Measurements from ENCODE around the gene SDCCAG8.

Gene SDCCAG8

DNA sequence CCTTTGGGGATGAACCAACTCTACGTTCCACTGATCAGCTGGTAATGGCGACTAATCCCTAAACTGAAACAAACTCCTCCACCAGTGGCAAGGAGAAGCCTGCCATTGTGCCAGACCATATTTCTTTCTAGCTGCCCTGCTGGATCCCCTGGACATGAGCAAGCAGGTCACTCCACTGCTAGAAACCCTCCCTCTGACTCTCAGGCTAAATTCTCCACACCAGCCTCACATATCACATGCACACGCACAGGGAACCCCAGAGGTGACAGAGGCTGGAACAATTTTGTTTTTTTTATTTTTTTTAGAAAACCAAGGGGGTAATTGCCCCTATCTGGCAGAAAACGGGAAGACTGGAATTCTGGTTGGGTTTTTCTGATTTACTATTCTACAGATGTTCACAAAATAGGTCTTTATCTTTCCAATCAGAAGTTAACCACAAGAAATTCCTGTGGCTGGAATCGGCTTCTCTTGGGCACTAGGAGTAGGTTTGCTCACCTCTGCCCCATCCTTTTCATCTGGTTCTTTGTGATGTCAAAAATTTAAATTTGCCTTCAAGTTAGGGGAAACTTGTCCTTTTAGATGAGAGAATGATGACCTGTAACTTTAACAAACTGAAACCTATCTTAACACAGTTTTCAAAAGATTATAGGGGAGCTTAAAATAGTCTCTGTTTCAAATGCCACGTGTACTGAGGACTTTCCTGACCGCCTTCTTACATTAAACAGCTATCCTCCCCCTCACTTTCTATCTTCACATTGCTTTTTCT is 258.1 kb downstream of the SDCCAG8 start:
- TF ChIP-seq, protein P1, sequence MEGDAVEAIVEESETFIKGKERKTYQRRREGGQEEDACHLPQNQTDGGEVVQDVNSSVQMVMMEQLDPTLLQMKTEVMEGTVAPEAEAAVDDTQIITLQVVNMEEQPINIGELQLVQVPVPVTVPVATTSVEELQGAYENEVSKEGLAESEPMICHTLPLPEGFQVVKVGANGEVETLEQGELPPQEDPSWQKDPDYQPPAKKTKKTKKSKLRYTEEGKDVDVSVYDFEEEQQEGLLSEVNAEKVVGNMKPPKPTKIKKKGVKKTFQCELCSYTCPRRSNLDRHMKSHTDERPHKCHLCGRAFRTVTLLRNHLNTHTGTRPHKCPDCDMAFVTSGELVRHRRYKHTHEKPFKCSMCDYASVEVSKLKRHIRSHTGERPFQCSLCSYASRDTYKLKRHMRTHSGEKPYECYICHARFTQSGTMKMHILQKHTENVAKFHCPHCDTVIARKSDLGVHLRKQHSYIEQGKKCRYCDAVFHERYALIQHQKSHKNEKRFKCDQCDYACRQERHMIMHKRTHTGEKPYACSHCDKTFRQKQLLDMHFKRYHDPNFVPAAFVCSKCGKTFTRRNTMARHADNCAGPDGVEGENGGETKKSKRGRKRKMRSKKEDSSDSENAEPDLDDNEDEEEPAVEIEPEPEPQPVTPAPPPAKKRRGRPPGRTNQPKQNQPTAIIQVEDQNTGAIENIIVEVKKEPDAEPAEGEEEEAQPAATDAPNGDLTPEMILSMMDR (IDR thresholded peaks at IDR 0.05; ENCODE audit: low read depth, low read length, missing control alignments), result no peak
- peak; percentile 44 for DNase-seq (ENCODE audit: extremely low read depth, low read depth)

DNA sequence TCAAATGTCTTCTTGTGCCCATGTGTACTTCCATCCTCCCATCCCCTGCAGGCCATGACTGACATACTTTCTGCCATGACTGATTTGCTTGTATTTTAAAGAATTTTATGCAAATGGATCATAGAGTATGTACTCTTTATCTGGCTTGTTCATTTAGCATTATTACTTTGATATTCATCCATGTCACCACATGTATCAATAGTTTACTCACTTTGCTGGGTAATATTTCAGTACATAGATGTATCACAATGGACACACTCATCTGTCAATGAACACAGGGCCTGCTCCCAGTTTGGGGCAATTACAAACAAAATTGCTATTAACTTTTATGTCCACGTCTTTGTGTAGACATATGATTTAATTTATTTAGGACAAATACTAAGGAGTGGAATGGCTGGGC is 259.1 kb downstream of the SDCCAG8 start:
- no peak for DNase-seq (ENCODE audit: extremely low read depth, low read depth)
- no peak overlapping the region for H3K4me3 ChIP-seq (replicated peaks; ENCODE audit: low read depth, low read length)
- TF ChIP-seq, protein P1 (IDR thresholded peaks at IDR 0.05; ENCODE audit: low read depth, low read length, missing control alignments), result no peak

More for the DNA sequence above, 258.1 kb downstream of the SDCCAG8 start:
- no peak overlapping the region for H3K4me3 ChIP-seq (replicated peaks; ENCODE audit: low read depth, low read length)

DNA sequence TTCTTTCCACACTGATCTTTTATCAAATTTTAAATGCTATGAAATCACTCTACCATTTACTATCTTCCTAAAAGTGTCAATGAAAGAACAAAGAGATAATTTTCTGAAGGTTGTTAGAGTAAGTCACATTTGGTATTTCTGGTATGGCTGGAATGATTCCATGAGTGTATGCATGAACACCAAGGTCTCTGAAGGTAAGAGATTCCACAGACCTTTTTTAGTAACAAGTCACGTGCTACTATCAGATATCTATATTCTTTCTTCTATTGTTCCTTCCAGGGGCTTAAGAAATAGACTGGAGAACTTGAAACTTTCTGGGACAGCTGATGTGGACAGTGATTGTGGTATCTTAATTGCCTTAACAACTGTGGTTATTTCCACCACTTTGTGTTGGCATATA is 265.0 kb downstream of the SDCCAG8 start:
- no peak for DNase-seq (ENCODE audit: extremely low read depth, low read depth)
- no peak overlapping the region for H3K4me3 ChIP-seq (replicated peaks; ENCODE audit: low read depth, low read length)
- TF ChIP-seq, protein P1 (IDR thresholded peaks at IDR 0.05; ENCODE audit: low read depth, low read length, missing control alignments), result no peak

DNA sequence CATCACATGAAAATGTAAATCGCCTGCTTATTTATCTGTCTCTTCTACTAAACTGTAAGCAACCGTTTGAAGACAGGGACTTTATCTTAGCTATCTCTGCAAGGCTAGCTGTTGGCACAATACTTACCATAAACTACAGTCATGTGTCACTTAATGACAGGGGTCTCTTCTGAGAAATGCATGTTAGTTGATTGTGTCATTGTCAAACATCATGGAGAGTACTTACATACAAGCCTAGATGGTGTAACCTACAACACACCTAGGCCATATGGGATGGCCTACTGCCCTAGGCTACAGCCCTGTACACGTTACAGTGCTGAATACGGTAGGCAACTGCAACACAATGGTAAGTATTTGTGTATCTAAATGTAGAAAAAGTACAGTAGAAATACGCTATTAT is 267.9 kb downstream of the SDCCAG8 start:
- no peak overlapping the region for H3K4me3 ChIP-seq (replicated peaks; ENCODE audit: low read depth, low read length)
- DNase-seq (ENCODE audit: extremely low read depth, low read depth), result no peak
- TF ChIP-seq, protein P1 (IDR thresholded peaks at IDR 0.05; ENCODE audit: low read depth, low read length, missing control alignments), result no peak

DNA sequence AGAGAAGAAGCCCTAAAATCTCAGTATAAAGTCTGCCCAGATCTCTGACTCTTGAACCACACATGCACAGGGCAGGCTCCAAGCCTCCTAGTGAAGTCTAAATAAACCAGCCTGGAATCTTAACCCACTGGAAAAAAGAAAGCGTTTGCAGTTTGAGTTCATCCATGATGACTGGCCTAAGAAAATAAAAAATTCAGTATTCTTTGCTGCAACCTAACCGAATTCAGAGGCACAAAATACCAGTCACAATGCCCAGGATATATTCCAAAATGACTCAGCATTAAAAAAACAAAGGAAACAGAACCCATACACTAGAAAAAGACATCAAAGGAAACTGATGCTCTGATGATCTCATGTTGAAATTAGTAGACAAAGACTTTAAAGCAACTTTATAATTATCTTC is 269.2 kb downstream of the SDCCAG8 start:
- peak; percentile 24 for DNase-seq (ENCODE audit: extremely low read depth, low read depth)
- TF ChIP-seq, protein P1 (IDR thresholded peaks at IDR 0.05; ENCODE audit: low read depth, low read length, missing control alignments), result no peak
- no peak overlapping the region for H3K4me3 ChIP-seq (replicated peaks; ENCODE audit: low read depth, low read length)

DNA sequence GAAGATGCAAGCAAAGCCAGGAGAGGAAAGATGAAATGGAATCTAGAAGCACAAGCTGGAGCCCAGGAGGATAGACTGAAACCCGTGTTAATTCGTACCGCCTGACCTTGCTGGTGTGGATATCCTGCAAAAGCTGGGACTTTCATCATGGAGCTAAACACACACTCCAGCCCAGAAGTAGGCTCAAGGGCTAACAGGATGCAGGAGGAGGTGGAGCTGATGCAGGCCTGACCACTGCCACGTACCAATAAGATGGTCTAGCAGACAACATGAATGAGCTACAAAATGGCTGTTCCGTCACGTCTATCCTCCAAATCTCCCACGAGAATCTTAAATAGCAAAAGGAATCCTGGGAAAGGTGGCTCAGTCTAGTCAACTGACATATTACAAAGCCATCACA is 270.3 kb downstream of the SDCCAG8 start:
- TF ChIP-seq, protein P1 (IDR thresholded peaks at IDR 0.05; ENCODE audit: low read depth, low read length, missing control alignments), result no peak
- no peak for DNase-seq (ENCODE audit: extremely low read depth, low read depth)
- H3K4me3 ChIP-seq (replicated peaks; ENCODE audit: low read depth, low read length), result no peak overlapping the region

All from HFF-Myc (cell line).